K562 treated with DMSO at 1 percent for 4 hours (cell line): ENCODE results near the gene LYG2. TPM values are rescaled to one million over a fixed set of nuclear protein-coding genes. Genes with fewer than 3 reads are reported as not detected.

ENCODE experiments used
- total RNA-seq: library from RNA; unstranded; fragments of 300-600 nt; gene quantifications from 2 replicates; pipeline ENCODE4 v1.2.3, GENCODE V29; 2022; ENCODE audit not compliant: insufficient read depth

Gene LYG2, protein sequence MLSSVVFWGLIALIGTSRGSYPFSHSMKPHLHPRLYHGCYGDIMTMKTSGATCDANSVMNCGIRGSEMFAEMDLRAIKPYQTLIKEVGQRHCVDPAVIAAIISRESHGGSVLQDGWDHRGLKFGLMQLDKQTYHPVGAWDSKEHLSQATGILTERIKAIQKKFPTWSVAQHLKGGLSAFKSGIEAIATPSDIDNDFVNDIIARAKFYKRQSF
- total RNA-seq, result 1.3 TPM in 1 of 2 replicates, not detected in the other

GRCh38 chr2:99255491-99256318 is at the start of gene LYG2:
LYG2 (minus strand) TSS chr2:99255666; CDS start chr2:99254260, 1,406 bp downstream.

DNA sequence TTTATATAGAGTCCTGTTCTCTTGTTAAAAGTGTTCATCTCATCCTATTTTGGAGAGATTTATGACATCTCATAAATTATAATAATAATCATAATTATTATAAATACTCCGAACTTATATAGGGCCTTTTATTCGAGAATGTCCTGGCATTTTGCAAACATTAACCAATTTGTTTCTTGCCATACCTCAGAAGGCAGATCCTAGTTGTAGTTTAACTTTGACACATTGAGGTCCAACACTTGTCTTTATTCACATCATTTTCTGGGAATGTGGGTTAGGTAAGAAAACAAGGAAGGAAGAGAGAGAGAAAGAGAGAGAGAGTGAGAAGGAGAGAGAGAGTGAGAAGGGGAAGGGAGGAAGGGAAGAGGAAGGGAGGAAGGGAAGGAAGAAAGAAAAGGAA is 45.6 kb upstream of the LYG2 start, which contains the start of gene LYG1:
Gene LYG1 (minus strand): TSS at position 101 of the 400 bp plus-strand sequence. CDS start 5,527 bp downstream, outside the sequence.

Other genes starting within 250 kb of the LYG2 start
- gene C2orf15, start 114.0 kb downstream of the LYG2 start, total RNA-seq, result not detected in 2 replicates
- 0.56 TPM in 1 of 2 replicates, not detected in the other for gene TSGA10, start 100.7 kb downstream of the LYG2 start, total RNA-seq
- 2.5 and 5.9 TPM in 2 replicates for gene LIPT1, start 100.7 kb downstream of the LYG2 start, total RNA-seq
- 20.0 and 20.3 TPM in 2 replicates for gene MITD1, start 74.6 kb downstream of the LYG2 start, total RNA-seq
- 26.5 and 27.9 TPM in 2 replicates for gene MRPL30, start 74.5 kb downstream of the LYG2 start, total RNA-seq
- 1.8 and 2.0 TPM in 2 replicates for gene LYG1, start 45.5 kb upstream of the LYG2 start, total RNA-seq
- gene TXNDC9, start 80.7 kb upstream of the LYG2 start, total RNA-seq, result 17.0 and 21.2 TPM in 2 replicates
- 29.1 and 32.9 TPM in 2 replicates for gene EIF5B, start 81.7 kb upstream of the LYG2 start, total RNA-seq
- gene REV1, start 234.4 kb upstream of the LYG2 start, total RNA-seq, result 16.4 and 20.1 TPM in 2 replicates